Common myeloid progenitor, CD34-positive (primary cell): ENCODE results near the gene BRINP1.

Experiments used
- CTCF ChIA-PET: fragments of 350-600 bp; sonication (Branson Sonifier 250); formaldehyde crosslinking; loops from one replicate; lab custom pipeline; 2021; ENCODE audit warnings: antibody characterized with exemption; lab: Charles Lee
- POLR2A ChIA-PET: fragments of 350-600 bp; sonication (Branson Sonifier 250); formaldehyde crosslinking; loops from one replicate; lab custom pipeline; 2021; ENCODE audit warnings: antibody characterized with exemption; lab: Charles Lee
- DNase-seq, 3 donors: peaks; one replicate each; pipeline versions ENCODE4 v3.0.0 to v3.0.0-alpha.2; 2013
- H3K27ac ChIP-seq, 2 experiments: 1 replicate in 1 of 2; 2 replicates in 1 of 2; pipeline ENCODE4 v1.7.0; 2013; ENCODE audit warnings: inconsistent platforms in 2 of 2, low read length in 2 of 2, mild to moderate bottlenecking in 2 of 2, low read depth in 1 of 2, moderate library complexity in 1 of 2; ENCODE audit not compliant: severe bottlenecking in 2 of 2, insufficient read depth in 1 of 2, poor library complexity in 1 of 2
- H3K27me3 ChIP-seq, 5 experiments: replicated peaks in 2 of 5; 1 replicate in 3 of 5; 2 replicates in 2 of 5; pipeline versions ENCODE4 v1.6.1 to v1.7.0; 2013; ENCODE audit warnings: low read length in 4 of 5, mild to moderate bottlenecking in 2 of 5, moderate library complexity in 2 of 5, inconsistent platforms in 1 of 5; ENCODE audit not compliant: insufficient read depth in 5 of 5, control insufficient read depth in 4 of 5
- H3K36me3 ChIP-seq, 4 experiments: 1 replicate in 2 of 4; 2 replicates in 2 of 4; pipeline versions ENCODE4 v1.6.1 to v1.7.0; 2013; ENCODE audit warnings: low read length in 3 of 4, control low read depth in 1 of 4, mild to moderate bottlenecking in 1 of 4; ENCODE audit not compliant: control insufficient read depth in 4 of 4, insufficient read depth in 4 of 4
- H3K4me1 ChIP-seq, 4 experiments: 1 replicate in 3 of 4; 2 replicates in 1 of 4; pipeline versions ENCODE4 v1.6.1 to v1.7.1; 2013; ENCODE audit warnings: low read length in 3 of 4, mild to moderate bottlenecking in 3 of 4, control low read depth in 1 of 4, inconsistent platforms in 1 of 4, moderate library complexity in 1 of 4; ENCODE audit not compliant: control insufficient read depth in 4 of 4, insufficient read depth in 4 of 4; ENCODE audit errors: control extremely low read depth in 1 of 4
- H3K4me3 ChIP-seq, 7 experiments: 1 replicate in 4 of 7; 2 replicates in 3 of 7; pipeline versions ENCODE4 v1.5.1 to v1.7.0; 2013; ENCODE audit warnings: mild to moderate bottlenecking in 7 of 7, low read length in 6 of 7, moderate library complexity in 6 of 7, inconsistent platforms in 2 of 7, low read depth in 2 of 7, control low read depth in 1 of 7; ENCODE audit not compliant: insufficient read depth in 4 of 7, control insufficient read depth in 1 of 7; ENCODE audit errors: extremely low read depth in 1 of 7
- H3K9me3 ChIP-seq, 5 experiments: 1 replicate in 4 of 5; 2 replicates in 1 of 5; pipeline versions ENCODE4 v1.6.1 to v1.7.1; 2013; ENCODE audit warnings: low read length in 4 of 5, mild to moderate bottlenecking in 2 of 5, inconsistent platforms in 1 of 5, low read depth in 1 of 5, moderate library complexity in 1 of 5; ENCODE audit not compliant: control insufficient read depth in 4 of 5, insufficient read depth in 2 of 5; ENCODE audit errors: control extremely low read depth in 1 of 5
- WGBS: methylation state at CpG from one replicate; pipeline ENCODE4 v1.1.5; 2013; ENCODE audit not compliant: insufficient coverage; 5-methylcytosine and 5-hydroxymethylcytosine counted together

BRINP1 gene

DNA sequence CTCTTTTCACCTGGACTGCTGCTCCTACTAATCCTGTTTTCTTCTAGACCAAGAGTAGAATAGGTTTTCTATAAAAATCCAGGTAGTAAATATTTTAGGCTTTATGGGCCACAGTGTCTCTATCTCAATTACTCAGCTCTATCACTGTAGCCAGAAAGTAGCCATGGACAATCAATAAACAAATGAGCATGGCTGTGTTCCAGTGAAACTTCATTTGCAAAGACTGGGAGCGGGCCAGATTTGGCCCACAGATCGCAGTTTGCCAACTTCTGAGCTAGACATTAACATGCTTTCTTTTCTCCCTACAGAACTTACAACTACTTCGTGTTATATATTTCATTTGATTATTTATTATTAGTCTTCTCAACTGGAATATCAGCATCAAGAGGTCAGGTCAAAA is 30.2 kb downstream of the BRINP1 start:
- Histone ChIP-seq H3K27ac (no peak overlapping the region), H3K9me3 (no peaks in the 10 kb centered on the region), H3K4me1 (no peaks in the 10 kb centered on the region), H3K36me3 (no peaks in the 10 kb centered on the region), H3K27me3 (peaks cover 0 to 2% (median 0%) of the 10 kb centered on the region in 5 experiments), H3K4me3 (no peak overlapping the region)
- no peak for DNase-seq
- ChIA-PET CTCF (no interaction called here), POLR2A (no interaction called here)
- WGBS: 100% methylated on average over 2 of the region's 3 CpGs

DNA sequence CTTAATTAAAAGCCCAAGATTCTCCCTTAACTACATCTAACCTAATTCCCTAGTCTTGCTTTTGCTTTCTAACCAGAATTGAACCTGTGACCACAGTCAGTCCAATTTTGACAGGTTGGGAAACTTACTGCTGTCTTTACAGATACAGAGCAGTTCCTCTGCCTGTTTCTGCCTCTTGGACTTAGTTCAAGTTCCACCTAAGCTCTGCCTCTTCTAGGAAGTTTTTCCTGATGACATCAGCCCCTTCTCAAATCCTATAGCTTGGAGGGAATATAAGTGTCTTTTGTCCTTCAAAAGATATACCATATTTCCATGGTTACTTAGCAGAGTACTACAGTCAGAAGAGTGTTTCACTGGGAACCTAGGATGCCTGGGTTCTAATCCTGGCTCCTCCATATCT is 31.7 kb downstream of the BRINP1 start:
- no peaks in the 10 kb centered on the region for H3K9me3 ChIP-seq
- POLR2A ChIA-PET: no interaction called here
- no peak overlapping the region for H3K27ac ChIP-seq
- H3K4me3 ChIP-seq: no peak overlapping the region
- H3K36me3 ChIP-seq: no peaks in the 10 kb centered on the region
- H3K4me1 ChIP-seq: no peaks in the 10 kb centered on the region
- CTCF ChIA-PET: no interaction called here
- H3K27me3 ChIP-seq: peaks cover 0 to 2% (median 0%) of the 10 kb centered on the region in 5 experiments
- no peak for DNase-seq

DNA sequence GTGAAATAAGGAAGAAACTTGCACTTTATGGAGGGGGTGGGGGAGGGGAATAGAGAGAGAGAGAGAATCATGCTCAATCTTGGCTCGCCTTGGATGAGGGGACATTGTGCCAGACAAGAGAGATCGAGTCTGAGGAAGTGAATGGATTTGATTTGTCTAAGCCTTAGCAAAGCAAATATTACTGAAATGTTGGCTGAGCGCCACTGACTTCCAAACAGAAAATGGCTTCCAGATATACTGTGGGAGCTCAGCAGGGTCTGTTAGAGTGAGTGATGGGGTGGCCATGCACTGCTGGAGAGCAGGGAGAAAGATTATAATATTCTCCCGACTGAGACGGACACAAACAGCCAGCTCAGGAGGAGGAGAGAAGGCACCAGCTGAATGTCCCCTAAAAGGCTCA is 34.5 kb downstream of the BRINP1 start:
- POLR2A ChIA-PET: no interaction called here
- Histone ChIP-seq H3K4me3 (no peak overlapping the region), H3K9me3 (no peaks in the 10 kb centered on the region), H3K4me1 (no peaks in the 10 kb centered on the region), H3K36me3 (no peaks in the 10 kb centered on the region), H3K27ac (no peak overlapping the region), H3K27me3 (peaks cover 0 to 2% (median 0%) of the 10 kb centered on the region in 5 experiments)
- WGBS: 92% methylated on average over 5 of the region's 5 CpGs
- CTCF ChIA-PET: no interaction called here
- DNase-seq: no peak

DNA sequence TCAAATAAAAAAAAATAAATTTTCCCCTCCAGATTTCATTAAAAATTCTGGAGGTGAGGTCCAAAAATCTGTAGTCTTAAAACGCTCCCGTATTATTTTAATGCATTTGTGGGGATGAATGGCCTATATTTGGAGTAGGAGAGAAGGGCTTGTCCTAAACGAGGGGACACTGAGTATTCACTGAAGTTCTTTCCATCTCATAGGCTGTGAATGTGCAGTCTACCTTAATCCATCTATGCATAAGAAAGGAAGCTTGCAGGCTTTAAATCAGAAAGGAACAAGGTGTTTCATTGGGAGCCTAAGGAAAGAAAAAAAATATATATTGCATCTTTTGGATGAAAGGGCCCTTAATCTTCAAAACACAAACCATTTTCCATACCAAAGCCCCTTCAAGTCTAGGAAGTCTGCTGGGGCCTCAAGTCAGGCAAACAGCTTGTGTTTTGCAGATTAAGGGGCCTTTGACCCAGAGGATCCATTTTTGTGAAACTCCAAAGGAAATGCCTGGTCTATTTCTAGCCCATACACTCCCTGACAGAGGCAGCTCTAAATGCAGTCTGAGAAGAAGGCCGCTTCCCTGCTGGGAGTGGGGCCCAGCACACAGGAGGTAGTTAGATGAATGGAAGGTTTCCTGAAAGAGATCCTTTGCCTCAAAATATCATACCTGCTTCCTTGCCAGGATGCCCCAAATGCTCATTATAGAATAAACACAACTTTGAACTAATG is 35.6 kb downstream of the BRINP1 start:
- CTCF ChIA-PET: no interaction called here
- DNase-seq: no peak
- peaks cover 0 to 4% (median 0%) of the 10 kb centered on the region in 5 experiments for H3K9me3 ChIP-seq
- no peak overlapping the region for H3K4me3 ChIP-seq
- H3K4me1 ChIP-seq: no peaks in the 10 kb centered on the region
- H3K36me3 ChIP-seq: no peaks in the 10 kb centered on the region
- POLR2A ChIA-PET: no interaction called here
- peaks cover 0 to 2% (median 0%) of the 10 kb centered on the region in 5 experiments for H3K27me3 ChIP-seq
- H3K27ac ChIP-seq: no peak overlapping the region
- WGBS: no CpG with 5 or more reads among the region's 4 CpGs

DNA sequence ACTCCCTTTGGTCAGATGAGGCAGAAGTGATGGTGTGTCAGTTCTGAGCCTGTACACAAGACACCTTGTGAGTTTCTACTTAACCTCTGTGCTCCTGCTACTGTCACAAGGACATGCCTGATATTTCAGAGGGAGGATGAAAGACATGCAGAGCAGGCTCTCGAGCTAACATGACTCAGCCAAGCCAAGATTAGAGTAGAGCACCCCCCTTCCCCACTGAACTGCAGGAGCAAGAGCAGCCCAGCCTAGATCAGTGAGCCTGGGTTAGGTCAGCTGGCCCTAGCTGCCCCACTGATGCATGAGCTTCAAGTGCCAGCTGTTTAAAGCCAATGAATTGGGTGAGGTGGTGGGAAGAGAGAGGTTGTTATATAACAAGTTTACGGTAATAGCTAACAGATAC is 36.7 kb downstream of the BRINP1 start:
- no peaks in the 10 kb centered on the region for H3K4me1 ChIP-seq
- H3K36me3 ChIP-seq: no peaks in the 10 kb centered on the region
- 78% methylated on average over 1 of the region's 2 CpGs for whole genome bisulfite sequencing
- POLR2A ChIA-PET: no interaction called here
- CTCF ChIA-PET: no interaction called here
- peaks cover 0 to 1% (median 0%) of the 10 kb centered on the region in 5 experiments for H3K27me3 ChIP-seq
- no peak overlapping the region for H3K4me3 ChIP-seq
- no peak for DNase-seq
- no peak overlapping the region for H3K27ac ChIP-seq
- H3K9me3 ChIP-seq: peaks cover 0 to 4% (median 2%) of the 10 kb centered on the region in 5 experiments

DNA sequence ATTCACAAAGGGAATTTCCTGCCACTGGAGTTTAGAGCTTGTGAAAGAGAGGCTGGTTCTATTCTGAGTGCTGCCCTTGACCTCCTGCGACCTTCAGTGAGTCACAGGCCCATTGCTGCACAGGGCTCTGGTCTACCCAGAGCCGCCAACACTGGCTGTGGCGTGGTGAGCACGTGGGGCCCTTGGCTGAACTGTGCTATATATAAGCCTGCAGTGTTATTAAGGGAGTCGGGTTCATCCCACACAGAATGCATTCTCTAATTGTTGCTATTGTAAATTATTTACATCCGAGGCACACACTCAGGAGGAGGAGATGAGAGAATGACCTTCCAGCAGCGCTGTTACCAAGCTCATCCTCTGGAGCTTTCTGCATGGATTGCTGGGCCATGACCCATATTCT is 47.1 kb downstream of the BRINP1 start:
- 72% methylated on average over 5 of the region's 7 CpGs for WGBS
- no peaks in the 10 kb centered on the region for H3K9me3 ChIP-seq
- H3K36me3 ChIP-seq: no peaks in the 10 kb centered on the region
- H3K4me1 ChIP-seq: no peaks in the 10 kb centered on the region
- H3K27me3 ChIP-seq: no peaks in the 10 kb centered on the region
- CTCF ChIA-PET: no interaction called here
- H3K4me3 ChIP-seq: no peak overlapping the region
- no peak overlapping the region for H3K27ac ChIP-seq
- DNase-seq: no peak
- POLR2A ChIA-PET: no interaction called here

DNA sequence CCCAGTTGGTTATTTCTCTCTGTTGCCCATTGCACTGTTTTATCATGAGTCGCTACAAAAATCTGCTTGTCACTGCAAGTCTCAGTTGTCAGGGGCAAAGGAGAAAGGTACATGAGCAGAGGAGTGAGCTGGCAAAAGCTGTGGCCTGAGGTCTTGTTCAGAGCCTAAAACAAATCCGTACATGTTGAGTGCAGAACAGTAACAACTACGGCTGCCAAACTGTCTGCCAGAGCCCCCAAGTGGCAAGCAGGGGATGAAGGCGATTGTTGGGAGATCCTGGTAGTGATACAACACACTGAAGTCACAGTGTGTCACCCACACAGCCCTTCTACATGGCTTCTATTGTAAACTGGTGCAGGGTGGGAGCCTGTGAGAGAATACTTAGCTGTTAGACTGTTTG is 50.9 kb downstream of the BRINP1 start:
- no peaks in the 10 kb centered on the region for H3K36me3 ChIP-seq
- H3K4me1 ChIP-seq: no peaks in the 10 kb centered on the region
- CTCF ChIA-PET: no interaction called here
- 64% methylated on average over 4 of the region's 4 CpGs for WGBS
- H3K27ac ChIP-seq: no peak overlapping the region
- H3K27me3 ChIP-seq: no peaks in the 10 kb centered on the region
- no peak for DNase-seq
- no peak overlapping the region for H3K4me3 ChIP-seq
- POLR2A ChIA-PET: no interaction called here
- no peaks in the 10 kb centered on the region for H3K9me3 ChIP-seq
